ENCODE measurements around the gene PTMA.
"Not testable (repeated sequence)": the region's sequence is repeated elsewhere in the genome, so short reads cannot be mapped to it uniquely, and the experiment has no call there.

PTMA gene

DNA sequence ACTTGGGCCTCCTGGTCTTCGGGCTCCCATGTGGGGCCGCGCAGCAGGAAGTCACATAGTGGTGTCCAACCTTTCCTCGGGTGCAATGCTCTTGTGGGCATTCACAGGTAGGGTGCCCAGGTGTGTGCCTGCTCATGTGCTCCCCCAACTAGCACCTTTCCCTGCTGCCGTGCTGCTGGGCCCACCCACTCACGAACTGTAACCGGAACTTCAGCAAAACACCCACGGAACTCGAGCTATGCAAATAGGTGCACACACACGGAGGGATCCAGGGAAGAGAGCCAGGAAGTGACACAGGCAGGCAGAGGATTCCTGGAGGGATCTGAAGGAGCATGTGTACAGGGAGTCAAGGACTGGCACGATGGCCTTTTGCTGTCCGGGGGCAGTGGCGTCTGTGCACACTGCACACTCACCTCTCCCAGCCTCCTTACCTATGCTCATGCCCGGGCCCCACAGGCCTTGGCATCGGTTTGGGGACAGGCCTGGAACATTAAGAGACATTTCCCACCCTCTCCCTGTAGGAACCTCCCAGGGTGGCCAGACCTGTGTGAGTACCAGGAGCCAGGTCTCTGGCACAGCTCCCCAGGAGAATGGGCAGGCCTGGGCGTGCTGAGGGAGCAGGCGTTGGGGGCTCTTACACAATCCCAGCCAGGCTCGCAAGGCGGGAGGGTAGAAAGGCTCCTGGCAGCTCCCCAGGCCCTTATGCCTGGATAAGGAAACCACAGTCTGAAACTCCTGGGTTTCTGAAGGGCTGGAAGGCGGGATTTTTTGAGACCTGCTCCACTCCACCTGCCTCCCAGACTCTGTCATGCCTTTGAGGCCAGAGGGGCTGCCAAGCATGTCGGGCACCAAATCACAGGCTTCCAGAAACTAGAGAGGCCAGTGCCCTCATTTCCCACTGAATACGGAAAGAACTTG, 6.6 kb upstream of the PTMA start:
- DNase-seq = peak; percentile 83

GRCh38 chr2:231704017-231704416, 4.3 kb upstream of the PTMA start:
- DNase-seq = no peak

GRCh38 chr2:231706731-231707624, 1.3 kb upstream of the PTMA start:
- peak; percentile 98 for DNase-seq

DNA sequence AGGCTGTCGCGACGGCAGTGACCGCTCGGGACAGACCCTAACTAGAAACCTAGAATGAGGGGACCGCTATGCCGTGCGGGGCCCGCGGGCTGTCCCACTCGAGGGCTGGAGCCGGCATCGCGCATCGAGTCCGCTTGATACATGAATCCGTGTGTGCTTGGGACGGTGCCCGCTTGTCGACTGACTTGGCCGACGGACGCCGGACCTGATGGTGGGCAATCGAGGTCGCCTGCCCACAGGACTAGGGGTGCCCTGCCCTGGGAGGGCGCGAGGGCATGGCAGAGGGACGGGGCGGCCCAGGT, 749 bp upstream of the PTMA start:
- peak; percentile 75 for DNase-seq

GRCh38 chr2:231708773-231709635, 679 bp downstream of the PTMA start:
- peak; percentile 73 for DNase-seq

DNA sequence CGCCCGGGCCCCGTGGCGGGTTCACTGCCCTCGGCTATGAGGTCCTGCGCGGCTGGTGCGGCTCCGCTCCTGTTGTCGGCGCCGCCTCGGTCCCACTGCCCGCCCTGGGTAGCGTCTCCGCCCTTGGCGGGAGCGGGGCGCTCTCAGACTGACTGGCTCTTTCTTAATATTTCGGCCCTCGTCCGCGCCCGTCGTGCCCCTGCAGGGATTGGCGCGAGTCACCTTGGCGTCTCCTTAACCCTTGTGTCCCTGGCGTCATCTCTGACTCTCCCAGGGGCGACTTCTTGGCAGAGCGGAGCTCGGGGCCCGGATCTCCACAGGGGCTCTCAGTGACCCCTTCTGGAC, 1.3 kb downstream of the PTMA start:
- peak; percentile 73 for DNase-seq

- DNase-seq = peak; percentile 83
These were observed 1.9 kb downstream of the PTMA start for GRCh38 chr2:231709981-231710798.

DNA sequence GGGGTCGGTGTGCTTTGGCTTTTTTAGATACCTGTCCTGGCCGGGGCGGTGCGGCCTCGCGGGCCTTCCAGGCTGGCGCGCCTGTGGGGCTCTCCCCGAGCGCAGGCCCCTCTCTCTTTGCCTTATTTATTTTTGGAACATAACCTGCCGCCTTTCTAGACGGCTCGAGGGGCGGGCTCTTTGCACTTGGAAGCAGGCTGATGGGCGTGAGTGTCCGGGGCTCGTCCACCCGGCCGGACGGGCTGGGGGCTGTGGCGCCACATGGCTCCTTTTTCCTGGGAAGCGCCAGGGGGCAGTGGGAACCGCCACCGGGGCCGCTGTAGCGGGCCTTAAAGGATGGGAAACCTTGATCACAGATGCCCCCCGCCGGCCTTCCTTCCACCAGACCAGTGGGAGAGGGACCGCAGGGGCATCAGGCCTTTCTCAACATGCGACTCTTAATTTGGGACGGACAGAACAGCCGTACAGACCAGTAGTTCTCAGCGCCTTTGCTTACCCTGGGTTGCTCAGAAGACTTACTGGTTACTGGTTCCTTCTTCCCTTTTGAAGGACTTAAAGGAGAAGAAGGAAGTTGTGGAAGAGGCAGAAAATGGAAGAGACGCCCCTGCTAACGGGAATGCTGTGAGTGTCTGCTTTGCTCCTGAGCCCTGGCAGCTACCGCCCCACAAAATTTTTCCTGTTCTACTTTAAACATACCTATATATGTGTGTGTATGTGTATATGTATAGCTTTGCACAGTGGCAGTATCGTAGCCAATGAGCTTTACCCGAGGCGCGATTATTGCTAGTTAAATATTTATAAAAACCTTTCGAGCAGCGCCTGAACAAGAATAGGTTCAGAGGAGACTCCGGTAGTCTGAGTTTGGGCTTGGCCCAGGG, 2.7 kb downstream of the PTMA start:
- DNase-seq = peak; percentile 54

DNA sequence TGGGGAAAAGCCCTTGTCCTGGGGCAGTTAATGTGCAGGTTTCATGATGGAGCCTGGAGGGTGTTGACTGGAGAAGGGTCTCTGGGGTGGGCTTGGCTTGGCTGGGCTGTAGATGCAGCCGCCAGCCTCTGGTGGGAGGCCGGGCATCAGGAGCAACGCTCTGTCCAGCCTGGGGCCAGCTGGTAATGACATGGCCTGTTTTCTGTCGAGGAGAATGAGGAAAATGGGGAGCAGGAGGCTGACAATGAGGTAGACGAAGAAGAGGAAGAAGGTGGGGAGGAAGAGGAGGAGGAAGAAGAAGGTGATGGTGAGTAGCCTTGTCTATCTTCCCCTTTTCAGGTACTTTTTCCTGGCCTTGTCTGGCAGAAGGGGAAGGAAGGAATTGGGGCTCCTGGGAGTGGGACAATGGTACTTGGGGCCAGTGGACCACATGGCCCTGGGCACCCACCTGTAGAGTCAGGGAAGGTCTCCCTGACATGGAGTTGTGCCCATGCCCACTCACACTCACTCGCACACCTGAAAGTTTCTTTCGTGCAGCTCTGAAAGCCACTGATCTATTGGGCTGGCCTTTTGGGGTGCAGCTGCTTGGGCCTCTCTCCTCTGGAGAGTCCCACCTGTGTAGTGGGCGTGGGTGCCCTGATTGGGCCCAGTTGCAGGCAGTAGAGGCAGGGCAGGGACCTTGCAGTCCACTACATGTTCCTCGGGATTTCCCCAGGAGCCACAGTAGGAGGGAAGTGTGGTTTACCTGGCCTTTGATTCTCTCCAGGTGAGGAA, 3.5 kb downstream of the PTMA start:
- no peak for DNase-seq

DNA sequence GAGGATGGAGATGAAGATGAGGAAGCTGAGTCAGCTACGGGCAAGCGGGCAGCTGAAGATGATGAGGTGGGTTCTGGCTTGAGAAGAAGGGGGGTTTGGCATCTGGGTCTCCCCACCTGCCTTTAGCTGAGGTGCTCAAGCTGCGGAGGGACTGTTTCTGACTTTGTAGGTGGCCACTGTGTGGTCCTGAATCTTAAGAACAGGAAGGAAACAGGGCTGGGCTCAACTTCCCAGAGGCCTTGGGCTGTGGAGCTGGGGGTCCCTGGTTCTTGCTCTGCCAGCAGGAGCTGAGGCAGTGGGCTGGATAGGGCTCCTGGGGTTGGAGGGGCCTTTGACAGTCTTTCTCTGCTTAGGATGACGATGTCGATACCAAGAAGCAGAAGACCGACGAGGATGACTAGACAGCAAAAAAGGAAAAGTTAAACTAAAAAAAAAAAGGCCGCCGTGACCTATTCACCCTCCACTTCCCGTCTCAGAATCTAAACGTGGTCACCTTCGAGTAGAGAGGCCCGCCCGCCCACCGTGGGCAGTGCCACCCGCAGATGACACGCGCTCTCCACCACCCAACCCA, 4.2 kb downstream of the PTMA start:
- not testable (repeated sequence) for DNase-seq

GRCh38 chr2:231713406-231713729, 5.0 kb downstream of the PTMA start:
- not testable (repeated sequence) for DNase-seq

DNA sequence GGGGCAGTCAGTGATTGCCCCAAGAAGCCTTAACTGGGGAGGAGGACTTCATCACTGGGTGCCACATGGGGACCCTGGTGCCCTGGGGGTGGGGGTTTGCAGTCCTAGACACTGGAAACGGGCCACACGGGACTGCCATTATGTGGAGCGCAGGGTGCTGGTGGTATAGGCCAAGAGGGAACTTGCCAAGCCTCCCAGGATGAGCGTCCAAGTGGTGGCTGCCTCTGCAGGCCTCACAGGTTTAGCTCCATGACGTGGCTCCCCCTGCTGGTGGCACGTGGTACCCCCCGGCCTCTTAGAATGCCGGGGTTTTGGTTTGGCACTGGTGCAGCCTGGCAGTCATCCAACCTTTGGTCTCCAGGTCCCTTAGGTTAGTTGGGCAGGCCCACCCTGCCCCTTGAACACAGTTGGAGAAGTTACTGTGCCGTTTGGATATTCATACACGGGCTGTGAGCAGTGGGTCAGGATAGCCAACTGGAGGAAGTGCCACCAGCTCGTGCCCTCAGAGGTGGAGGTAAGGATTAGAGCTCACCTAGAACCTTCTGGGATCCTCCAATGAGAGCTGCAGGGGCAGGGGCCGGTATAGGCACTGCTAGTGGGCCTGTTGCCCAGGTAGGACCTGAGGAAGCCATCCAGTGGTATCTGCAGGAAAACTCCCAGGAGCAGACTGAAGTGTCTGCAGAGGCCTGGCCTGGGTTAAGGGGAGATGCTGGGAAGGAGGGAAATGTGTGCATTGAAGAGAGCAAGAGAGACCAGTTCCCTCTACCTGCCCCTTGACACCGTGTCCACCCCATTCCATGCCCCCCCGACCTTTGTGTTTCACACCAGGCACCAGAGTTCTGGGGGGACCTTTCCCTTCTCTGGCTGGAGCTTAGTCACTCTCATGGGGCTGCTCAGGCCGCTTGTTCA, 5.7 kb downstream of the PTMA start:
- DNase-seq = peak; percentile 79

DNA sequence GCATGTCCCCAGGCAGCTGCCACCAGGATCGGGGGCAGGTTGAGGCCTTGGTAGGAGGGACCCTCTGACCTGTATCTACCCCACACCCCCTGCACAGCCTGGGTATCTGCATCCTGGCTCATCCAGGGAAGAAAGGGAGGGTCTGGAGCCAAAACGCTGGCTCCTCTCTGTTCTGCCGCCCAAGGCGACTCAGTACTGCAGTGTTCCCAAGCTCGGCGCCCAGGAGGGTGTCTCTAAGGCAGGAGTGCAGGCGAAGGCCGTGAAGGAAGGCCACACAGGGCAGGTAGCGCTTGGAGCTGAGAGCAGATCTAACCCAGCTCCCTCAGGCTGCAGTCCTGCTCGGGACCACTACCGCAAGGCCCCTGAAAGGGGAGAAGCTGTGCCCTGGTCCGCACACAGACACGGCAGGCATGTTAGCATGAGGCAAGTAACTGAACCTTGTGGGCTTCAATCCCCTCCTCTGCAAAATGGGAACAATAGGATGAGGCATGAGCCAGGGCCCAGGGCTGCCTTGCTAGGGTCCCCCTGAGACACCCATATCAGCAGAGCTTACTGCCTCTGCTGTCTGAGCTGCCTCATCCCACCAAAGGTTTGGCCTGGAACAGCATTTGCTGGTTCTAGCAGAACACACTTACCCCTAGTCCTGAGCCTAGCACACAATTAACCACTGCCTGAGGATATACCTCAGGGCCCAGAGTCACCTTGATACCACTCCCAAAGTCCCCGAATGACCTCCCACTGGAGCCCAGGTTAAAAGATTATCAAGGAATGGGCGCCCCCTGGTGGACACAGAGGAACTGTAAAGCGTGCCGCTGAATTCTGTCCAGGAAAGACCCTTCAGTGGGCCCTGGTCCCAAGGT, 6.5 kb downstream of the PTMA start:
- peak; percentile 79 for DNase-seq

DNA sequence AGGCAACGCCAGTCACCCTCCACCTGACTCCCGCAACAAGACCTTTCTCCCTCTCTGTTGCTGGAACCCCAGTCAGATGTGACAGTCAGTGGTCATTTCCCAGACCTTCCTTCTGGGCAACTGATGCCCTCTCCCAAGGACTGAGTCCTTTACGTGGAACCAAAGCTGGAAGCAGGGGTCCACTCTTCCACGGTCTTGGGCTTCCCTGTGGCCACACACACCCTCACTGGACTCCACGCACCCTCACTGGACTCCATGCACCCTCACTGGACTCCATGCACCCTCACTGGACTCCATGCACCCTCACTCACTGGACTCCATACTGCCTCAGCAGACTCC, 7.1 kb downstream of the PTMA start:
- DNase-seq = no peak

GRCh38 chr2:231715988-231716616, 7.8 kb downstream of the PTMA start:
- no peak for DNase-seq

GRCh38 chr2:231716666-231717280, 8.4 kb downstream of the PTMA start:
- DNase-seq = no peak
